ENCODE results near the gene TP73. TPM values are rescaled to one million over a fixed set of nuclear protein-coding genes. Genes with fewer than 3 reads are reported as not detected.

TP73 gene
- total RNA-seq, 1 experiment from 2014 or later = 6.9 TPM

- Histone ChIP-seq H3K27me3 (ENCODE audit: insufficient read depth, low read depth) (no peaks in the 10 kb centered on the region), H2AFZ (no peak overlapping the region), H3K4me1 (replicated peaks; ENCODE audit: insufficient read depth) (peaks cover 7% of the 10 kb centered on the region), H4K20me1 (ENCODE audit: insufficient read depth) (no peaks in the 10 kb centered on the region), H3K27ac (no peak overlapping the region), H3K79me2 (ENCODE audit: low read depth) (peaks cover 8% of the 10 kb centered on the region), H3K36me3 (ENCODE audit: low read depth) (no peaks in the 10 kb centered on the region), H3K9me2 (ENCODE audit: insufficient read depth) (no peaks in the 10 kb centered on the region), H3K4me2 (no peak overlapping the region), H3F3A (ENCODE audit: insufficient read depth, low read depth) (no peaks in the 10 kb centered on the region), H3K4me3 (no peak overlapping the region), H3K9me3 (ENCODE audit: insufficient read depth, low read depth) (no peaks in the 10 kb centered on the region)
- TF ChIP-seq CTCF (conservative IDR thresholded peaks at IDR 0.05) (no peak), EZH2 (IDR thresholded peaks at IDR 0.05; ENCODE audit: low read depth) (no peak)
- no TSS peak for BruUV-seq (replicated peaks)
- intact Hi-C loops (cut with micrococcal nuclease; ENCODE audit: unreplicated experiment) = no loop called here
- DNase-seq = no peak
- ChIA-PET POLR2A (ENCODE audit: unreplicated experiment) (no interaction called here), CTCF (no interaction called here)
These were observed 8.0 kb upstream of the TP73 start for GRCh38 chr1:3644273-3644672.

- H3K36me3 ChIP-seq (ENCODE audit: low read depth) = no peaks in the 10 kb centered on the region
- peaks cover 13% of the 10 kb centered on the region for H3K79me2 ChIP-seq (ENCODE audit: low read depth)
- H3K4me1 ChIP-seq (replicated peaks; ENCODE audit: insufficient read depth) = peaks cover 7% of the 10 kb centered on the region
- ChIA-PET POLR2A (ENCODE audit: unreplicated experiment) (no interaction called here), CTCF (no interaction called here)
- H3K4me2 ChIP-seq = no peak overlapping the region
- no peak overlapping the region for H2AFZ ChIP-seq
- H3K27ac ChIP-seq = no peak overlapping the region
- H3K9me3 ChIP-seq (ENCODE audit: insufficient read depth, low read depth) = no peaks in the 10 kb centered on the region
- TF ChIP-seq EZH2 (IDR thresholded peaks at IDR 0.05; ENCODE audit: low read depth) (no peak), CTCF (conservative IDR thresholded peaks at IDR 0.05) (no peak)
- no TSS peak for BruUV-seq (replicated peaks)
- H3K9me2 ChIP-seq (ENCODE audit: insufficient read depth) = no peaks in the 10 kb centered on the region
- no peaks in the 10 kb centered on the region for H3F3A ChIP-seq (ENCODE audit: insufficient read depth, low read depth)
- H4K20me1 ChIP-seq (ENCODE audit: insufficient read depth) = no peaks in the 10 kb centered on the region
- intact Hi-C loops (cut with micrococcal nuclease; ENCODE audit: unreplicated experiment) = no loop called here
- no peak overlapping the region for H3K4me3 ChIP-seq
- no peak for DNase-seq
- no peaks in the 10 kb centered on the region for H3K27me3 ChIP-seq (ENCODE audit: insufficient read depth, low read depth)
These were observed 7.1 kb upstream of the TP73 start for GRCh38 chr1:3645247-3645646.

- Histone ChIP-seq H3K4me3 (no peak overlapping the region), H3K27ac (no peak overlapping the region), H3K79me2 (ENCODE audit: low read depth) (peaks cover 13% of the 10 kb centered on the region), H2AFZ (no peak overlapping the region), H3K9me2 (ENCODE audit: insufficient read depth) (no peaks in the 10 kb centered on the region), H3K9me3 (ENCODE audit: insufficient read depth, low read depth) (no peaks in the 10 kb centered on the region), H3F3A (ENCODE audit: insufficient read depth, low read depth) (no peaks in the 10 kb centered on the region), H3K36me3 (ENCODE audit: low read depth) (no peaks in the 10 kb centered on the region), H3K4me2 (no peak overlapping the region), H4K20me1 (ENCODE audit: insufficient read depth) (no peaks in the 10 kb centered on the region), H3K27me3 (ENCODE audit: insufficient read depth, low read depth) (no peaks in the 10 kb centered on the region), H3K4me1 (replicated peaks; ENCODE audit: insufficient read depth) (peaks cover 7% of the 10 kb centered on the region)
- no TSS peak for BruUV-seq (replicated peaks)
- CTCF ChIA-PET = no interaction called here
- TF ChIP-seq EZH2 (IDR thresholded peaks at IDR 0.05; ENCODE audit: low read depth) = no peak
- no peak for TF ChIP-seq CTCF (conservative IDR thresholded peaks at IDR 0.05)
- POLR2A ChIA-PET (ENCODE audit: unreplicated experiment) = no interaction called here
- intact Hi-C loops (cut with micrococcal nuclease; ENCODE audit: unreplicated experiment) = no loop called here
- no peak for DNase-seq
These were observed 6.5 kb upstream of the TP73 start for GRCh38 chr1:3645666-3646355.
